HL-60 (cell line): ENCODE data around the gene TAF3.

Source experiments
- DNase-seq, 2 experiments: peaks; one replicate each; pipeline ENCODE4 v3.0.0-alpha.2; 2010 to 2020; ENCODE audit warnings: low read depth in 1 of 2, low spot score in 1 of 2
- H3K27ac ChIP-seq: fragments of 250-450 bp; sonication (Bioruptor Pico); replicated peaks from 2 replicates; pipeline ENCODE4 v1.5.1; 2020; ENCODE audit warnings: mild to moderate bottlenecking, moderate library complexity
- H3K27me3 ChIP-seq: fragments of 250-450 bp; sonication (Bioruptor Pico); 2 replicates; pipeline ENCODE4 v1.5.1; 2021; ENCODE audit warnings: mild to moderate bottlenecking, moderate library complexity; ENCODE audit not compliant: insufficient read depth, poor library complexity, severe bottlenecking
- H3K4me3 ChIP-seq: replicated peaks from 2 replicates; pipeline ENCODE4 v1.5.1; 2011; ENCODE audit warnings: mild to moderate bottlenecking, control low read depth, low read length; ENCODE audit not compliant: insufficient read depth
- GABPA ChIP-seq: IDR thresholded peaks from 2 replicates; pipeline ENCODE4 v1.6.1; 2012; ENCODE audit warnings: low read depth
- POLR2AphosphoS5 ChIP-seq: IDR thresholded peaks from 2 replicates; pipeline ENCODE4 v1.6.1; 2012; ENCODE audit warnings: low read depth
- SPI1 ChIP-seq: IDR thresholded peaks from 2 replicates; pipeline ENCODE4 v1.6.1; 2012; ENCODE audit warnings: low read depth, mild to moderate bottlenecking, borderline replicate concordance
- TF ChIP-seq, protein P1 (sequence below): IDR thresholded peaks from 2 replicates; pipeline ENCODE4 v1.6.1; 2012; ENCODE audit warnings: low read depth; ENCODE audit not compliant: insufficient replicate concordance
- TF ChIP-seq, protein P2 (sequence below): IDR thresholded peaks from one replicate; pipeline ENCODE4 v1.5.1; 2011; ENCODE audit warnings: low read length, control low read depth, inconsistent platforms; ENCODE audit not compliant: insufficient read depth

The TAF3 gene

DNA sequence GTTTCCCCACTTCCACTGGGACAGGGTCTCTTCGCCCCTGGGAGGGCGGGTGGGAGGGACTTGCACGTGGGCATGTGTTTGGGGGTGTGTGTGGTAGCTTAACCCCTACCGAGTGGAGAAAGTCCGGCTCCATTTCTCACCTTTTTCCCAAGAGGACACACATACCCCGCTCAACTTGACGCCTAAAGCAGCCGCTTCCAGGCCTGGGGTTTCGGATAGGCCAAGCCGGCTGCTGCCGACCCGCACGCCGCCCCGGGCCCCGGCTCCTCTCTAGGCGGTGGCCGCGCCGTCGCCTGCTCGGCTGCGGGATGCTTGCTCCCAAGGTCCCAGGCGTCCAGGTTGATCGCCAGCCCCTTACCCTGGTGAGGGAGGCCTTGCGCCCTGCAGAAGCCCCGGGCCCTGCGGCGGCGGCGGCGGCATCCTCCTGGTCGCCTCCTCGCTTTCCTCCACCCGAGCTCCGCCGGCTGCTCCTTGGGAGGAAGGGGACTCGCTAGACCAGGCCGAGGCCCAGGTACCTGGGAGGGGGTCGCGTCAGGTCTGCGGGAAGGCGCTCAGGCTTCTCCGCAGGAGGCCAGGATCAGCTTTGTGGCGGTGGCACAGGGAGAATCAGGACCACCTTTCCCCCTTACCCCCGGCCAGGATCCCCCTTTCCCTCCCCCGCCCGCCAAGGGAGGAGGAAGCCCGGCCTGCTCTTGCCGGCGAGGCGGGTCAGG is 233.0 kb downstream of the TAF3 start:
- Histone ChIP-seq H3K27ac (no peak overlapping the region), H3K27me3 (peaks cover 23% of the 10 kb centered on the region), H3K4me3 (no peak overlapping the region)
- TF ChIP-seq SPI1: no peak
- TF ChIP-seq, protein P1, sequence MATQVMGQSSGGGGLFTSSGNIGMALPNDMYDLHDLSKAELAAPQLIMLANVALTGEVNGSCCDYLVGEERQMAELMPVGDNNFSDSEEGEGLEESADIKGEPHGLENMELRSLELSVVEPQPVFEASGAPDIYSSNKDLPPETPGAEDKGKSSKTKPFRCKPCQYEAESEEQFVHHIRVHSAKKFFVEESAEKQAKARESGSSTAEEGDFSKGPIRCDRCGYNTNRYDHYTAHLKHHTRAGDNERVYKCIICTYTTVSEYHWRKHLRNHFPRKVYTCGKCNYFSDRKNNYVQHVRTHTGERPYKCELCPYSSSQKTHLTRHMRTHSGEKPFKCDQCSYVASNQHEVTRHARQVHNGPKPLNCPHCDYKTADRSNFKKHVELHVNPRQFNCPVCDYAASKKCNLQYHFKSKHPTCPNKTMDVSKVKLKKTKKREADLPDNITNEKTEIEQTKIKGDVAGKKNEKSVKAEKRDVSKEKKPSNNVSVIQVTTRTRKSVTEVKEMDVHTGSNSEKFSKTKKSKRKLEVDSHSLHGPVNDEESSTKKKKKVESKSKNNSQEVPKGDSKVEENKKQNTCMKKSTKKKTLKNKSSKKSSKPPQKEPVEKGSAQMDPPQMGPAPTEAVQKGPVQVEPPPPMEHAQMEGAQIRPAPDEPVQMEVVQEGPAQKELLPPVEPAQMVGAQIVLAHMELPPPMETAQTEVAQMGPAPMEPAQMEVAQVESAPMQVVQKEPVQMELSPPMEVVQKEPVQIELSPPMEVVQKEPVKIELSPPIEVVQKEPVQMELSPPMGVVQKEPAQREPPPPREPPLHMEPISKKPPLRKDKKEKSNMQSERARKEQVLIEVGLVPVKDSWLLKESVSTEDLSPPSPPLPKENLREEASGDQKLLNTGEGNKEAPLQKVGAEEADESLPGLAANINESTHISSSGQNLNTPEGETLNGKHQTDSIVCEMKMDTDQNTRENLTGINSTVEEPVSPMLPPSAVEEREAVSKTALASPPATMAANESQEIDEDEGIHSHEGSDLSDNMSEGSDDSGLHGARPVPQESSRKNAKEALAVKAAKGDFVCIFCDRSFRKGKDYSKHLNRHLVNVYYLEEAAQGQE: no peak
- TF ChIP-seq GABPA: no peak
- TF ChIP-seq POLR2AphosphoS5: no peak
- DNase-seq: no peak

DNA sequence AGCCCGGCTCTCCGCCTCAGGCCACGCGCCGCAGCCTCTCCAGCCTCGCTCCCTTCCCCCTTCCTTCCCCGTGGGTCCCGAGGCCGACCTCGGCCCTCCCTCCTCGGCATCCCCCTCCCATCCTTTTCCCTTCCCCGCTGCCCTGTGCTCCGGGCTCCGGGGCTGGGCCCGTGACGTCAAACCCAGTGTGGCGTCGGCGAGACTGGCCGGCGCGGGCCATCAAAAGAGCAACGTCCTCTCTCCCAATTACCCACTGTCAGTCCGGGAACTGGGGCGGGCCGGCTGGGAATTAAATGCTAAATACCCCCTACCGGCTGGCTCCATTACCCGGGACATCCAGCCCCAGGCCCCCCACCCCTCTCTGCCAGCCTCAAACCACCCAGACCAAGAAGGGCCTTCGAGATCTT is 233.5 kb downstream of the TAF3 start:
- peaks cover 21% of the 10 kb centered on the region for H3K27me3 ChIP-seq

DNA sequence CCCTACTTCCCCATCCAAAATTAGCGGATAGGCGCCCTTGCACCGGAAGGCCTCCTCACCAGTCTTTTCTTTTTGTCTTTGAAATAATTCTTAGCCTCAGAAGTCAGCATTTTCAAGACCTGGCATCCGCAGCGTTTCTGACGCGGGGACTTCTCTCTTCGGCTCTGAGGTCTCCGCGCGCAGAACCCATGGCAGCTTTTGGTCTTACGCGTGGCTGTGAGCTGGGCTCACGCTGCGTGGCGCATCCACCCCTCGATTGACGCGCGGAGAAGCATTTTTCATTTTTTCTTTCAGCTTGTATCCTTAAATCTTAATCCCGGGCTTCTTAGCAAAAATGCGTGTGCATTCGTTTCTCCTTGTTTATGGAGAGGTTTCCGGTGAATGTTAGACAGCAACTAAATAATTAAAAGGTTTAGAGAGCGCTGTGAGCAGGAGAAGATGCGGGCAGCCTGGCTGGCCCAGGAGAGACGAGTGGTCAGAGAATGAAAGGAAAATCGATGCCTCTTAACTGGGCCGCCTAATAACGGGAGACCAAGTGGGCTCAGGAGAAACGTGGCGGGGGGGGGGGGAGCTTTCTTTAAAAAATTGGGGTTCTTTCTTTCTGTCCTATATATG is 234.1 kb downstream of the TAF3 start:
- Histone ChIP-seq H3K4me3 (no peak overlapping the region), H3K27ac (no peak overlapping the region), H3K27me3 (peaks cover 21% of the 10 kb centered on the region)
- TF ChIP-seq, protein P1: no peak
- TF ChIP-seq GABPA: no peak
- TF ChIP-seq, protein P2, sequence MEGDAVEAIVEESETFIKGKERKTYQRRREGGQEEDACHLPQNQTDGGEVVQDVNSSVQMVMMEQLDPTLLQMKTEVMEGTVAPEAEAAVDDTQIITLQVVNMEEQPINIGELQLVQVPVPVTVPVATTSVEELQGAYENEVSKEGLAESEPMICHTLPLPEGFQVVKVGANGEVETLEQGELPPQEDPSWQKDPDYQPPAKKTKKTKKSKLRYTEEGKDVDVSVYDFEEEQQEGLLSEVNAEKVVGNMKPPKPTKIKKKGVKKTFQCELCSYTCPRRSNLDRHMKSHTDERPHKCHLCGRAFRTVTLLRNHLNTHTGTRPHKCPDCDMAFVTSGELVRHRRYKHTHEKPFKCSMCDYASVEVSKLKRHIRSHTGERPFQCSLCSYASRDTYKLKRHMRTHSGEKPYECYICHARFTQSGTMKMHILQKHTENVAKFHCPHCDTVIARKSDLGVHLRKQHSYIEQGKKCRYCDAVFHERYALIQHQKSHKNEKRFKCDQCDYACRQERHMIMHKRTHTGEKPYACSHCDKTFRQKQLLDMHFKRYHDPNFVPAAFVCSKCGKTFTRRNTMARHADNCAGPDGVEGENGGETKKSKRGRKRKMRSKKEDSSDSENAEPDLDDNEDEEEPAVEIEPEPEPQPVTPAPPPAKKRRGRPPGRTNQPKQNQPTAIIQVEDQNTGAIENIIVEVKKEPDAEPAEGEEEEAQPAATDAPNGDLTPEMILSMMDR: no peak
- TF ChIP-seq SPI1: no peak
- TF ChIP-seq POLR2AphosphoS5: no peak
- DNase-seq: no peak

More for the DNA sequence above, 233.5 kb downstream of the TAF3 start:
- TF ChIP-seq, protein P2: no peak
- TF ChIP-seq POLR2AphosphoS5: no peak
- TF ChIP-seq, protein P1: no peak
- no peak for DNase-seq
- Histone ChIP-seq H3K27ac (no peak overlapping the region), H3K4me3 (no peak overlapping the region)
